Measurements from ENCODE around the gene CASP1. TPM values are rescaled to one million over a fixed set of nuclear protein-coding genes. Genes with fewer than 3 reads are reported as not detected.

The CASP1 gene
- total and polyA plus RNA-seq, 10 donors: 57.7 to 158 (median 103) TPM

- no peak overlapping the region for H3K27ac ChIP-seq
- intact Hi-C loops (cut with DNase I; ENCODE audit: low total_unique reads): no loop called here
- TF ChIP-seq CTCF (IDR thresholded peaks at IDR 0.05 in 8 of 11, conservative IDR thresholded peaks at IDR 0.05 in 3 of 11) (no peak), POLR2A (IDR thresholded peaks at IDR 0.05) (no peak), POLR2AphosphoS5 (IDR thresholded peaks at IDR 0.05) (no peak)
- H3K27me3 ChIP-seq (replicated peaks in 1 of 7): no peaks in the 10 kb centered on the region
- no peaks in the 10 kb centered on the region for H3K4me1 ChIP-seq
- H3K4me3 ChIP-seq: no peak overlapping the region
- no peaks in the 10 kb centered on the region for H3K36me3 ChIP-seq
- 64 to 87% (median 82%) methylated on average over 3 of the region's 3 CpGs for whole genome bisulfite sequencing, 5 donors
- DNase-seq: no peak
- H3K9me3 ChIP-seq: peaks cover 0 to 12% (median 7%) of the 10 kb centered on the region in 8 donors
Measured at GRCh38 chr11:104984808-104985207, 50.1 kb downstream of the CASP1 start.

GRCh38 chr11:104979839-104980238, 55.1 kb downstream of the CASP1 start:
- no peaks in the 10 kb centered on the region for H3K36me3 ChIP-seq
- no peak for TF ChIP-seq POLR2A (IDR thresholded peaks at IDR 0.05)
- no peak for TF ChIP-seq CTCF (IDR thresholded peaks at IDR 0.05 in 8 of 11, conservative IDR thresholded peaks at IDR 0.05 in 3 of 11)
- TF ChIP-seq POLR2AphosphoS5 (IDR thresholded peaks at IDR 0.05): no peak
- WGBS, 5 donors: 84 to 96% (median 89%) methylated on average over 1 of the region's 1 CpG
- peaks cover 0 to 7% (median 3%) of the 10 kb centered on the region in 8 donors for H3K9me3 ChIP-seq
- H3K27ac ChIP-seq: no peak overlapping the region
- no peaks in the 10 kb centered on the region for H3K4me1 ChIP-seq
- intact Hi-C loops (cut with DNase I; ENCODE audit: low total_unique reads): no loop called here
- DNase-seq: no peak
- no peak overlapping the region for H3K4me3 ChIP-seq
- H3K27me3 ChIP-seq (replicated peaks in 1 of 7): no peaks in the 10 kb centered on the region

Other genes with a start within 250 kb of the CASP1 start
- gene CASP12, start 136.7 kb downstream of the CASP1 start, total RNA-seq: under 1 TPM in 3 of 7 donors, not detected in 4; 0.32 to 0.50 (median 0.46) TPM
- under 1 TPM; 0.14 to 0.54 (median 0.20) TPM for gene CASP12, start 136.7 kb downstream of the CASP1 start, polyA plus RNA-seq
- 100 to 1,000 TPM; 112 to 309 (median 158) TPM for gene CASP4, start 66.6 kb downstream of the CASP1 start, total RNA-seq
- gene CASP4, start 66.6 kb downstream of the CASP1 start, polyA plus RNA-seq: 100 to 1,000 TPM in 2 of 3 donors, 10 to 100 TPM in 1; 98.1 to 116 (median 109) TPM
- gene CASP5, start 12.0 kb downstream of the CASP1 start, total RNA-seq: 10 to 100 TPM in 2 of 7 donors, 1 to 10 TPM in 5; 2.3 to 12.5 (median 4.9) TPM
- 1 to 10 TPM; 1.4 to 2.2 (median 2.0) TPM for gene CASP5, start 12.0 kb downstream of the CASP1 start, polyA plus RNA-seq
- gene CARD16, start 10.2 kb upstream of the CASP1 start, total RNA-seq: 100 to 1,000 TPM in 5 of 7 donors, 10 to 100 TPM in 2; 78.8 to 129 (median 111) TPM
- 100 to 1,000 TPM; 111 to 189 (median 135) TPM for gene CARD16, start 10.2 kb upstream of the CASP1 start, polyA plus RNA-seq
- gene CARD18, start 104.6 kb upstream of the CASP1 start, total RNA-seq: not detected
- not detected for gene CARD18, start 104.6 kb upstream of the CASP1 start, polyA plus RNA-seq

All from spleen (tissue), 11 donors.